Right lobe of liver (tissue), 4 donors: Measurements from ENCODE around the gene ALKBH3.

Experiments used
- POLR2A ChIP-seq: fragments of 450-650 bp; IDR thresholded peaks from one replicate; pipeline ENCODE4 v1.6.1; 2017; ENCODE audit warnings: antibody characterized with exemption, mild to moderate bottlenecking
- TF ChIP-seq, protein P1 (sequence below), 4 donors: fragments of 200-600 bp in 3 of 4; fragments of 450-650 bp in 1 of 4; IDR thresholded peaks; one replicate each; pipeline versions ENCODE4 v1.5.1 to v1.8.0; 2016 to 2022; ENCODE audit warnings: antibody characterized with exemption in 4 of 4, mild to moderate bottlenecking in 2 of 4
- donor health status: DM: no; HTN: no; CAD: no.
- donor health status: DM: no; HTN: no; CAD: no.
- donor health status: DM: no; HTN: yes; CAD: no.

DNA sequence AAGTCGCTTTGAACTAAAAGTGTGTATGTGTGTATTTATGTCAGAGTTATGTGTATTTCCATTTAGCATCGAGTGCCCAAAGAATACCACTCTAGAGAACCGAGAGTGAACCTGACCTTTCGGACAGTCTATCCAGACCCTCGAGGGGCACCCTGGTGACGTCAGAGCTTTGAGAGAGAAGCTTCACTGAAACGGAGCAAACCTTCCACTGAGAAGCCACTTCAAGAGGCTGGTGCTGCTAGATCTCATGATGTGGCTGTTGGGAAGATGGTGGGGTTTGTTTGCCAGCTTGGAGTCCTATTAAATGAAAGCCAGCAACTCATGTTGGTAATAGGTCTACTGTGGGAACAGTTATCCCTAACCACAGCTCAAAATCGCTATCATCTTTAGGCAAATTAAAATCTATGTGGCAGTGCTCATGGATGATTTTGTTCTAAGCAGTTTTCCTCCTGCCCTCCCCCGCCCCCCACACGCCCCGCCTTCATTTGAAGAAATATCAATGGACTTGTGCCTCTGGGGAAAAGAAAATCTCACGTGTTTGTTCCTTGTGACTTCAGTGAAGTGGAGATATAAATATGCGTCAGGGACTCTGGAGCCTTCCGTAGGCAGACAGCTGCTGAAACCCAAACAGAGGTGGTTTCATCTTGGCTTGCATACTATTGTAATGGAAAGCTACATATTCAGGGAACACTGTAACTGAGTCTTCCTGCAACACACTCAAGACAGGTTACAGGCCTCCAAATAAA lies 39.4 kb downstream of the ALKBH3 start:
- TF ChIP-seq, protein P1, sequence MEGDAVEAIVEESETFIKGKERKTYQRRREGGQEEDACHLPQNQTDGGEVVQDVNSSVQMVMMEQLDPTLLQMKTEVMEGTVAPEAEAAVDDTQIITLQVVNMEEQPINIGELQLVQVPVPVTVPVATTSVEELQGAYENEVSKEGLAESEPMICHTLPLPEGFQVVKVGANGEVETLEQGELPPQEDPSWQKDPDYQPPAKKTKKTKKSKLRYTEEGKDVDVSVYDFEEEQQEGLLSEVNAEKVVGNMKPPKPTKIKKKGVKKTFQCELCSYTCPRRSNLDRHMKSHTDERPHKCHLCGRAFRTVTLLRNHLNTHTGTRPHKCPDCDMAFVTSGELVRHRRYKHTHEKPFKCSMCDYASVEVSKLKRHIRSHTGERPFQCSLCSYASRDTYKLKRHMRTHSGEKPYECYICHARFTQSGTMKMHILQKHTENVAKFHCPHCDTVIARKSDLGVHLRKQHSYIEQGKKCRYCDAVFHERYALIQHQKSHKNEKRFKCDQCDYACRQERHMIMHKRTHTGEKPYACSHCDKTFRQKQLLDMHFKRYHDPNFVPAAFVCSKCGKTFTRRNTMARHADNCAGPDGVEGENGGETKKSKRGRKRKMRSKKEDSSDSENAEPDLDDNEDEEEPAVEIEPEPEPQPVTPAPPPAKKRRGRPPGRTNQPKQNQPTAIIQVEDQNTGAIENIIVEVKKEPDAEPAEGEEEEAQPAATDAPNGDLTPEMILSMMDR (IDR thresholded peaks at IDR 0.05), result no peak
- TF ChIP-seq POLR2A, result no peak
